K562 (cell line): Measurements from ENCODE around the gene SV2C.

Source experiments
- SMC3 ChIP-seq: conservative IDR thresholded peaks from 2 replicates; pipeline ENCODE4 v1.6.1; 2011; ENCODE audit warnings: low read depth, low read length, improper control_type of control experiment; ENCODE audit not compliant: insufficient read depth
- TF ChIP-seq, protein P1 (sequence below), 3 experiments: IDR thresholded peaks in 2 of 3; conservative IDR thresholded peaks in 1 of 3; 2 replicates each; pipeline ENCODE4 v1.5.1; 2011 to 2012; ENCODE audit warnings: low read length in 3 of 3, mild to moderate bottlenecking in 3 of 3, control low read depth in 2 of 3, improper control_type of control experiment in 1 of 3, inconsistent platforms in 1 of 3, low read depth in 1 of 3, mixed read lengths in 1 of 3, moderate library complexity in 1 of 3; ENCODE audit not compliant: insufficient read depth in 2 of 3

DNA sequence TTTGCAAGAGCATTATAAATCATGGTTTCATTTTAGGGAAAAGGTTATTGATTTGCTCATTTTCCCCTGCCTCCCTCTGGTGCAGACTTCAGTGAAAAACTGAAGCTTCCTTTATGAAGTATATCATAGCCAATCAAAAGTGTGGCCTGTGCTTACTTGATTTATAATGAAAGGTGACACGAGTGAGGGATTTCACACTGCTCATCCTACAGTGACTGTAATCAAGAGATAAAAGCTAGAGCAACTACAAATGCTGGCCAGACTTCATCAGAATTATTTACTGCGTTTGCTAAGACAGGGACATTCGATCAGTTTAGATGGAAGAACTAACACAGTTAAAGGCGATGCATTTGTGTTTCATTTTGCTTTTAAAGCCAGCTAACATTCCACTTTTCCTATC is 151.5 kb downstream of the SV2C start:
- TF ChIP-seq SMC3 = no peak
- TF ChIP-seq, protein P1, sequence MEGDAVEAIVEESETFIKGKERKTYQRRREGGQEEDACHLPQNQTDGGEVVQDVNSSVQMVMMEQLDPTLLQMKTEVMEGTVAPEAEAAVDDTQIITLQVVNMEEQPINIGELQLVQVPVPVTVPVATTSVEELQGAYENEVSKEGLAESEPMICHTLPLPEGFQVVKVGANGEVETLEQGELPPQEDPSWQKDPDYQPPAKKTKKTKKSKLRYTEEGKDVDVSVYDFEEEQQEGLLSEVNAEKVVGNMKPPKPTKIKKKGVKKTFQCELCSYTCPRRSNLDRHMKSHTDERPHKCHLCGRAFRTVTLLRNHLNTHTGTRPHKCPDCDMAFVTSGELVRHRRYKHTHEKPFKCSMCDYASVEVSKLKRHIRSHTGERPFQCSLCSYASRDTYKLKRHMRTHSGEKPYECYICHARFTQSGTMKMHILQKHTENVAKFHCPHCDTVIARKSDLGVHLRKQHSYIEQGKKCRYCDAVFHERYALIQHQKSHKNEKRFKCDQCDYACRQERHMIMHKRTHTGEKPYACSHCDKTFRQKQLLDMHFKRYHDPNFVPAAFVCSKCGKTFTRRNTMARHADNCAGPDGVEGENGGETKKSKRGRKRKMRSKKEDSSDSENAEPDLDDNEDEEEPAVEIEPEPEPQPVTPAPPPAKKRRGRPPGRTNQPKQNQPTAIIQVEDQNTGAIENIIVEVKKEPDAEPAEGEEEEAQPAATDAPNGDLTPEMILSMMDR (IDR thresholded peaks at IDR 0.05 in 2 of 3, conservative IDR thresholded peaks at IDR 0.05 in 1 of 3; ENCODE audit: insufficient read depth in 2 of 3, low read depth in 1 of 3, low read length in 3 of 3) = no peak
